ENCODE measurements around the gene CDC25B.
"Not testable (repeated sequence)": the region's sequence is repeated elsewhere in the genome, so short reads cannot be mapped to it uniquely, and the experiment has no call there.

DNA sequence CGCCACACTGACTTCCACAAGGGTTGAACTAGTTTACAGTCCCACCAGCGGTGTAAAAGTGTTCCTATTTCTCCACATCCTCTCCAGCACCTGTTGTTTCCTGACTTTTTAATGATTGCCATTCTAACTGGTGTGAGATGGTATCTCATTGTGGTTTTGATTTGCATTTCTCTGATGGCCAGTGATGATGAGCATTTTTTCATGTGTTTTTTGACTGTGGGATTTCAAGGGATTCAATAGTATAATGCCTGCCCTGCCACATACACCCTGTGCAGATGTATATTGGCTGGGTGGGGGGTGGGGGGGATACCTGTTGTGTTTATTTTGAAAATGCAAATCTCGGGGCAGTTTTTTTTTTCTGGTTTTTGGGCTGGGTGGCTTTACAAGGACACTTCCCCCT is 1.9 kb upstream of the CDC25B start:
- TF ChIP-seq EGR1 (IDR thresholded peaks at IDR 0.05; ENCODE audit: low read depth in 2 of 2); RXRA (IDR thresholded peaks at IDR 0.05); TAF1 (conservative IDR thresholded peaks at IDR 0.05); NR2F2 (IDR thresholded peaks at IDR 0.05); ATF3 (IDR thresholded peaks at IDR 0.05); GABPA (IDR thresholded peaks at IDR 0.05 in 1 of 2, conservative IDR thresholded peaks at IDR 0.05 in 1 of 2); RAD21 (IDR thresholded peaks at IDR 0.05); REST (IDR thresholded peaks at IDR 0.05); SP1 (IDR thresholded peaks at IDR 0.05); JUND (IDR thresholded peaks at IDR 0.05); MAX (IDR thresholded peaks at IDR 0.05); YY1 (IDR thresholded peaks at IDR 0.05): not testable (repeated sequence)
- TF ChIP-seq, protein P1, sequence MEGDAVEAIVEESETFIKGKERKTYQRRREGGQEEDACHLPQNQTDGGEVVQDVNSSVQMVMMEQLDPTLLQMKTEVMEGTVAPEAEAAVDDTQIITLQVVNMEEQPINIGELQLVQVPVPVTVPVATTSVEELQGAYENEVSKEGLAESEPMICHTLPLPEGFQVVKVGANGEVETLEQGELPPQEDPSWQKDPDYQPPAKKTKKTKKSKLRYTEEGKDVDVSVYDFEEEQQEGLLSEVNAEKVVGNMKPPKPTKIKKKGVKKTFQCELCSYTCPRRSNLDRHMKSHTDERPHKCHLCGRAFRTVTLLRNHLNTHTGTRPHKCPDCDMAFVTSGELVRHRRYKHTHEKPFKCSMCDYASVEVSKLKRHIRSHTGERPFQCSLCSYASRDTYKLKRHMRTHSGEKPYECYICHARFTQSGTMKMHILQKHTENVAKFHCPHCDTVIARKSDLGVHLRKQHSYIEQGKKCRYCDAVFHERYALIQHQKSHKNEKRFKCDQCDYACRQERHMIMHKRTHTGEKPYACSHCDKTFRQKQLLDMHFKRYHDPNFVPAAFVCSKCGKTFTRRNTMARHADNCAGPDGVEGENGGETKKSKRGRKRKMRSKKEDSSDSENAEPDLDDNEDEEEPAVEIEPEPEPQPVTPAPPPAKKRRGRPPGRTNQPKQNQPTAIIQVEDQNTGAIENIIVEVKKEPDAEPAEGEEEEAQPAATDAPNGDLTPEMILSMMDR (IDR thresholded peaks at IDR 0.05; ENCODE audit: low read depth, low read length, missing input control): not testable (repeated sequence)
